ENCODE measurements around the gene ZNF148. TPM values are rescaled to one million over a fixed set of nuclear protein-coding genes. Genes with fewer than 3 reads are reported as not detected.

ZNF148 gene
- total RNA-seq, 2 donors from 2014 or later: 33.8 to 37.8 TPM

- no peak overlapping the region for H3K9ac ChIP-seq (ENCODE audit: extremely low read depth, low read length, poor library complexity, severe bottlenecking)
- no peaks in the 10 kb centered on the region for H3K9me3 ChIP-seq (ENCODE audit: control insufficient read depth, low read length)
- Mint-ChIP-seq H3K9me3 (no peaks in the 10 kb centered on the region), H3K4me3 (no peak overlapping the region), H3K36me3 (ENCODE audit: low read depth) (no peaks in the 10 kb centered on the region), H3K27me3 (ENCODE audit: insufficient read depth) (peaks cover 43% of the 10 kb centered on the region), H3K4me1 (peaks cover 1% of the 10 kb centered on the region), H3K27ac (no peak overlapping the region)
- TF ChIP-seq CTCF (conservative IDR thresholded peaks at IDR 0.05): peak; percentile 38
- H3K4me1 ChIP-seq (ENCODE audit: control insufficient read depth, insufficient read depth, low read length): peaks cover 12% of the 10 kb centered on the region
- H3K4me3 ChIP-seq (ENCODE audit: low read length): no peak overlapping the region
- 46% methylated on average over 1 of the region's 1 CpG; no CpG with 5 or more reads in 1 of the 2 experiments for WGBS, 2 experiments (ENCODE audit: insufficient coverage in 1 of 2, insufficient read length in 1 of 2)
- no peak for DNase-seq
- no peak overlapping the region for H3K27ac ChIP-seq (ENCODE audit: low read depth, low read length)
- H3K27me3 ChIP-seq (ENCODE audit: control insufficient read depth, insufficient read depth, low read length, poor library complexity, severe bottlenecking): no peaks in the 10 kb centered on the region
- no peaks in the 10 kb centered on the region for H3K36me3 ChIP-seq (ENCODE audit: control insufficient read depth, insufficient read depth, low read length)
Measured at GRCh38 chr3:125398952-125399351, 23.8 kb upstream of the ZNF148 start.

DNA sequence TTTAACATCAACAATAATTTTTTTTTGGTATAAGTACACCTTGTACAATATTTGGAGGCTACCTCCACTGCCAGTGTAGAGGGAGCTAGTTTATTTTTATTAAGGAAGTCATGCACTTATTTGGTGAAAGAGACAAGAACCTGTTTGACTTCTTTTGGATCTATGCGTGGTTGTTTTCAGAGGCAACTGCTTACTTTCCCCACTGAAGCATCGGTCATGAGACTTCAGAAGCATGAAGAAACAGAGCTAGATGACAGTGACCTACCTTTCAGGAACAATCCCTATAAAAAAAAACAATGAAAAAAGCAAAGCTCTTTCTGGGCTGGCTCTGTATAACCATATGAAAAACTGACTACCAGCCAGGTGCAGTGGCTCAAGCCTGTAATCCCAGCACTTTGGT lies 20.0 kb upstream of the ZNF148 start:
- Mint-ChIP-seq H3K9me3 (no peaks in the 10 kb centered on the region), H3K27me3 (ENCODE audit: insufficient read depth) (peaks cover 34% of the 10 kb centered on the region), H3K27ac (no peak overlapping the region), H3K4me1 (no peaks in the 10 kb centered on the region), H3K4me3 (no peak overlapping the region), H3K36me3 (ENCODE audit: low read depth) (no peaks in the 10 kb centered on the region)
- no peaks in the 10 kb centered on the region for H3K36me3 ChIP-seq (ENCODE audit: control insufficient read depth, insufficient read depth, low read length)
- TF ChIP-seq CTCF (conservative IDR thresholded peaks at IDR 0.05): no peak
- H3K27me3 ChIP-seq (ENCODE audit: control insufficient read depth, insufficient read depth, low read length, poor library complexity, severe bottlenecking): no peaks in the 10 kb centered on the region
- H3K9me3 ChIP-seq (ENCODE audit: control insufficient read depth, low read length): no peaks in the 10 kb centered on the region
- H3K27ac ChIP-seq (ENCODE audit: low read depth, low read length): no peak overlapping the region
- WGBS, 2 experiments (ENCODE audit: insufficient coverage in 1 of 2, insufficient read length in 1 of 2): 93 to 100% methylated on average over 2 of the region's 2 CpGs
- no peaks in the 10 kb centered on the region for H3K4me1 ChIP-seq (ENCODE audit: control insufficient read depth, insufficient read depth, low read length)
- no peak overlapping the region for H3K9ac ChIP-seq (ENCODE audit: extremely low read depth, low read length, poor library complexity, severe bottlenecking)
- H3K4me3 ChIP-seq (ENCODE audit: low read length): no peak overlapping the region
- no peak for DNase-seq

DNA sequence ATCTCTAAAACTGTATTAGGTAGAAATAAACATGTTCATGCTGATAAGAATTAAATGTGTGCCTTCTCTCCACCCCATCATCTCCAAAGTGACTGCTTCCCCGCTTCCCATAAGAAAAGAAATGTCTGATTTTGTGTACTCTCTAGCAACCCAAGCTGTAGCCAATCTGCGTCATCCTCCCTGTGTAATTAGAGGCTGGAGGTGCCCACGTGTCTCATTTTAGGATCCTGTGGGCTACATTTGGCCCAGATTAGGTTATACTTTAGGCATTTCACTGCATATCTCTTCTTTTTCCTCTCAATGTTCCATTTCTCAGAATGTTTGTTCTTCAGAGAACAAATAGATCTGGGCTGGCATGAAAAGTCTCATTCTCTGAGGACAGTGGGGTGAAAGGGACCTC lies 19.3 kb upstream of the ZNF148 start:
- H3K36me3 ChIP-seq (ENCODE audit: control insufficient read depth, insufficient read depth, low read length): no peaks in the 10 kb centered on the region
- no peaks in the 10 kb centered on the region for H3K9me3 ChIP-seq (ENCODE audit: control insufficient read depth, low read length)
- 94 to 96% methylated on average over 3 of the region's 3 CpGs for WGBS, 2 experiments (ENCODE audit: insufficient coverage in 1 of 2, insufficient read length in 1 of 2)
- no peak for TF ChIP-seq CTCF (conservative IDR thresholded peaks at IDR 0.05)
- Mint-ChIP-seq H3K36me3 (ENCODE audit: low read depth) (no peaks in the 10 kb centered on the region), H3K4me1 (peaks cover under 1% of the 10 kb centered on the region), H3K4me3 (no peak overlapping the region), H3K27ac (no peak overlapping the region), H3K9me3 (no peaks in the 10 kb centered on the region), H3K27me3 (ENCODE audit: insufficient read depth) (peaks cover 27% of the 10 kb centered on the region)
- no peak overlapping the region for H3K4me3 ChIP-seq (ENCODE audit: low read length)
- no peak for DNase-seq
- no peaks in the 10 kb centered on the region for H3K4me1 ChIP-seq (ENCODE audit: control insufficient read depth, insufficient read depth, low read length)
- no peaks in the 10 kb centered on the region for H3K27me3 ChIP-seq (ENCODE audit: control insufficient read depth, insufficient read depth, low read length, poor library complexity, severe bottlenecking)
- H3K9ac ChIP-seq (ENCODE audit: extremely low read depth, low read length, poor library complexity, severe bottlenecking): no peak overlapping the region
- no peak overlapping the region for H3K27ac ChIP-seq (ENCODE audit: low read depth, low read length)
